Endothelial cell of umbilical vein (primary cell): ENCODE measurements around the gene PPFIA2. TPM values are rescaled to one million over a fixed set of nuclear protein-coding genes. Genes with fewer than 3 reads are reported as not detected.

Experiments
- BruUV-seq: library from RNA; stranded (reverse); fragments of 400-500 nt; replicated peaks from 2 replicates; lab custom pipeline; 2021; lab: Mats Ljungman, UMichigan
- CTCF ChIA-PET: fragments of 300-600, 350-600 bp; sonication (Branson Sonifier 250); formaldehyde crosslinking; loops from one replicate; lab custom pipeline; 2021; ENCODE audit warnings: antibody characterized with exemption, inconsistent platforms; lab: Charles Lee
- POLR2A ChIA-PET: fragments of 300-600, 350-600 bp; sonication (Branson Sonifier 250); formaldehyde crosslinking; loops from one replicate; lab custom pipeline; 2021; ENCODE audit warnings: antibody characterized with exemption, inconsistent platforms; lab: Charles Lee
- DNase-seq: peaks from one replicate; pipeline ENCODE4 v3.0.0-alpha.2; 2011; ENCODE audit warnings: low read depth, low spot score
- FAIRE-seq: peaks from 2 replicates; lab custom pipeline; 2011; peaks lifted over from hg19 to GRCh38; lab: Jason Lieb, UNC
- H2AFZ ChIP-seq: 2 replicates; pipeline ENCODE4 v1.6.0; 2012; ENCODE audit warnings: low read depth, low read length, control low read depth, inconsistent platforms
- H3K27ac ChIP-seq: 2 replicates; pipeline ENCODE4 v1.5.1; 2011; ENCODE audit warnings: low read depth, mild to moderate bottlenecking, control low read depth, low read length, moderate library complexity; ENCODE audit not compliant: insufficient read depth
- H3K27me3 ChIP-seq, 2 experiments: 2 replicates each; pipeline versions ENCODE4 v1.6.0 to v1.6.1; 2011; ENCODE audit warnings: low read length in 2 of 2, mixed read lengths in 1 of 2; ENCODE audit not compliant: control insufficient read depth in 2 of 2, insufficient read depth in 2 of 2
- H3K36me3 ChIP-seq, 2 experiments: 2 replicates in 1 of 2; 3 replicates in 1 of 2; pipeline ENCODE4 v1.5.1; 2011; ENCODE audit warnings: low read length in 2 of 2, mild to moderate bottlenecking in 1 of 2, moderate library complexity in 1 of 2; ENCODE audit not compliant: control insufficient read depth in 2 of 2, insufficient read depth in 2 of 2; ENCODE audit errors: extremely low read depth in 1 of 2
- H3K4me1 ChIP-seq: 3 replicates; pipeline ENCODE4 v1.5.1; 2011; ENCODE audit warnings: mild to moderate bottlenecking, low read length; ENCODE audit not compliant: control insufficient read depth, insufficient read depth; ENCODE audit errors: extremely low read depth
- H3K4me2 ChIP-seq: 2 replicates; pipeline ENCODE4 v1.6.1; 2011; ENCODE audit warnings: low read length, control low read depth, mixed read lengths; ENCODE audit not compliant: insufficient read depth
- H3K4me3 ChIP-seq, 3 experiments: fragments of 200-600 bp in 1 of 3; sonication (generic), shearing (Covaris generic) in 1 of 3; replicated peaks in 1 of 3; 2 replicates each; pipeline ENCODE4 v1.5.1; 2011 to 2016; ENCODE audit warnings: control low read depth in 3 of 3, low read length in 3 of 3, mild to moderate bottlenecking in 2 of 3, inconsistent platforms in 1 of 3, low read depth in 1 of 3, moderate library complexity in 1 of 3; ENCODE audit not compliant: insufficient read depth in 1 of 3
- H3K79me2 ChIP-seq: 2 replicates; pipeline ENCODE4 v1.6.0; 2012; ENCODE audit warnings: low read length, inconsistent platforms; ENCODE audit not compliant: control insufficient read depth, insufficient read depth
- H3K9ac ChIP-seq: replicated peaks from 2 replicates; pipeline ENCODE3; 2011; ENCODE audit warnings: low read length, control low read depth; ENCODE audit not compliant: insufficient read depth; ENCODE audit errors: extremely low read depth
- H3K9me1 ChIP-seq: replicated peaks from 3 replicates; pipeline ENCODE4 v1.6.0; 2011; ENCODE audit warnings: mild to moderate bottlenecking, low read length; ENCODE audit not compliant: control insufficient read depth, insufficient read depth; ENCODE audit errors: extremely low read depth
- H3K9me3 ChIP-seq: replicated peaks from 2 replicates; pipeline ENCODE4 v1.5.1; 2012; ENCODE audit warnings: low read length, inconsistent platforms; ENCODE audit not compliant: control insufficient read depth, insufficient read depth
- H4K20me1 ChIP-seq: replicated peaks from 2 replicates; pipeline ENCODE3; 2011; ENCODE audit warnings: mild to moderate bottlenecking, low read length; ENCODE audit not compliant: control insufficient read depth, insufficient read depth; ENCODE audit errors: extremely low read depth
- EZH2 ChIP-seq: IDR thresholded peaks from 2 replicates; pipeline ENCODE4 v1.6.1; 2012; ENCODE audit warnings: borderline replicate concordance, low read depth, mild to moderate bottlenecking, moderate library complexity, low read length, inconsistent platforms; ENCODE audit not compliant: severe bottlenecking
- FOS ChIP-seq: IDR thresholded peaks from 2 replicates; pipeline ENCODE4 v1.6.1; 2011; ENCODE audit warnings: mild to moderate bottlenecking, low read length, moderate library complexity, borderline replicate concordance; ENCODE audit not compliant: insufficient read depth
- GATA2 ChIP-seq: IDR thresholded peaks from 2 replicates; pipeline ENCODE4 v1.7.0; 2011; ENCODE audit warnings: low read depth, mild to moderate bottlenecking, moderate library complexity, mixed read lengths, low read length; ENCODE audit not compliant: insufficient read length, insufficient read depth
- JUN ChIP-seq: IDR thresholded peaks from 2 replicates; pipeline ENCODE4 v1.6.1; 2011; ENCODE audit warnings: borderline replicate concordance, low read depth; ENCODE audit not compliant: insufficient read length, insufficient read depth
- MYC ChIP-seq: IDR thresholded peaks from one replicate; pipeline ENCODE4 v1.6.1; 2011; ENCODE audit warnings: mild to moderate bottlenecking, low read depth, low read length
- POLR2A ChIP-seq: IDR thresholded peaks from 2 replicates; pipeline ENCODE4 v1.6.1; 2012; ENCODE audit warnings: low read depth, mild to moderate bottlenecking, control low read depth, low read length
- POLR2AphosphoS5 ChIP-seq: IDR thresholded peaks from 2 replicates; pipeline ENCODE4 v1.6.1; 2012; ENCODE audit warnings: low read depth, mild to moderate bottlenecking, control low read depth, low read length, moderate library complexity; ENCODE audit not compliant: insufficient read depth
- dilution Hi-C: fragments of 300-500 bp; cut with MboI; formaldehyde crosslinking; loops from one replicate; pipeline ENCODE4 v1.15.0; 2019; ENCODE audit warnings: low sequenced_read_pairs; ENCODE audit not compliant: extremely low pct_ligation_motif_present
- intact Hi-C: fragments of 100-400 bp; cut with micrococcal nuclease; formaldehyde crosslinking; loops from one replicate; pipeline ENCODE4 v1.10.0; 2022
- polyA plus RNA-seq, 4 experiments: library from polyadenylated mRNA; depleted of rRNA in 3 of 4; stranded (reverse) in 3 of 4; unstranded in 1 of 4; fragments of >200 nt; gene quantifications; 2 replicates each; pipeline versions ENCODE4 v1.2.1 to v1.2.3, GENCODE V29; 2011 to 2012; ENCODE audit warnings: missing spikeins in 1 of 4
- total RNA-seq: library from RNA; stranded (reverse); gene quantifications from 2 replicates; pipeline ENCODE4 v1.2.3, GENCODE V29; 2021
- TF ChIP-seq, protein P1 (sequence below), 2 donors: IDR thresholded peaks; 1 replicate in 1 of 2; 2 replicates in 1 of 2; pipeline ENCODE4 v1.5.1; 2011; ENCODE audit warnings: low read length in 2 of 2, mild to moderate bottlenecking in 2 of 2, moderate library complexity in 2 of 2, control low read depth in 1 of 2, inconsistent platforms in 1 of 2, low read depth in 1 of 2; ENCODE audit not compliant: insufficient read depth in 1 of 2; ENCODE audit errors: extremely low read depth in 1 of 2
- TF ChIP-seq, protein P2 (sequence below): IDR thresholded peaks from 2 replicates; pipeline ENCODE4 v1.6.1; 2011; ENCODE audit not compliant: insufficient read depth, insufficient read length

The PPFIA2 gene
- total and polyA plus RNA-seq, 2 donors (not counting 3 experiments of a cell fraction or from before 2014, with no cell fraction given): not detected

DNA sequence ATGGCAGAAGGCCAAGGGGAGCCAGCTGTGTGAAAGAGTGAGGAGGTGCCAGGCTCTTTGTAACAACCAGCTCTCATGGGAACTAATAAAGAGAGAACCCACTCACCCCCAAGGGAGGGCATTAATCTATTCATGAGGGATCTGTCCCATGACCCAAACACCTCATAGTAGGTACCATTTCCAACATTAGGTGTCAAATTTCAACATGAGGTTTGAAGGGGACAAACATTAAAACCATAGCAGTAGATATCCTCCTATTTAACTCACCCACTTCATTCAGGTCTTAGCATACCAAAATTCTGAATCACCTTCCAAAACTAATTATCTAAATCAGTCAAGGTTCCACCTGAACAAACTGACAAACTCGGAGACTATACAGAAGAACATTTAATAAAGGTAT lies 75.3 kb downstream of the PPFIA2 start:
- Histone ChIP-seq H3K4me2 (no peak overlapping the region), H4K20me1 (no peaks in the 10 kb centered on the region), H3K4me3 (no peak overlapping the region), H3K27ac (no peak overlapping the region), H3K79me2 (no peaks in the 10 kb centered on the region), H3K9me1 (no peaks in the 10 kb centered on the region), H3K4me1 (no peaks in the 10 kb centered on the region), H3K36me3 (no peaks in the 10 kb centered on the region), H3K9me3 (no peaks in the 10 kb centered on the region), H3K9ac (no peak overlapping the region), H2AFZ (no peak overlapping the region), H3K27me3 (no peaks in the 10 kb centered on the region)
- TF ChIP-seq JUN (no peak), GATA2 (no peak), FOS (no peak), MYC (no peak), EZH2 (no peak), POLR2A (no peak), POLR2AphosphoS5 (no peak)
- TF ChIP-seq, protein P1, sequence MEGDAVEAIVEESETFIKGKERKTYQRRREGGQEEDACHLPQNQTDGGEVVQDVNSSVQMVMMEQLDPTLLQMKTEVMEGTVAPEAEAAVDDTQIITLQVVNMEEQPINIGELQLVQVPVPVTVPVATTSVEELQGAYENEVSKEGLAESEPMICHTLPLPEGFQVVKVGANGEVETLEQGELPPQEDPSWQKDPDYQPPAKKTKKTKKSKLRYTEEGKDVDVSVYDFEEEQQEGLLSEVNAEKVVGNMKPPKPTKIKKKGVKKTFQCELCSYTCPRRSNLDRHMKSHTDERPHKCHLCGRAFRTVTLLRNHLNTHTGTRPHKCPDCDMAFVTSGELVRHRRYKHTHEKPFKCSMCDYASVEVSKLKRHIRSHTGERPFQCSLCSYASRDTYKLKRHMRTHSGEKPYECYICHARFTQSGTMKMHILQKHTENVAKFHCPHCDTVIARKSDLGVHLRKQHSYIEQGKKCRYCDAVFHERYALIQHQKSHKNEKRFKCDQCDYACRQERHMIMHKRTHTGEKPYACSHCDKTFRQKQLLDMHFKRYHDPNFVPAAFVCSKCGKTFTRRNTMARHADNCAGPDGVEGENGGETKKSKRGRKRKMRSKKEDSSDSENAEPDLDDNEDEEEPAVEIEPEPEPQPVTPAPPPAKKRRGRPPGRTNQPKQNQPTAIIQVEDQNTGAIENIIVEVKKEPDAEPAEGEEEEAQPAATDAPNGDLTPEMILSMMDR (IDR thresholded peaks at IDR 0.05; ENCODE audit: extremely low read depth in 1 of 2, insufficient read depth in 1 of 2, low read depth in 1 of 2, low read length in 2 of 2): no peak
- TF ChIP-seq, protein P2, sequence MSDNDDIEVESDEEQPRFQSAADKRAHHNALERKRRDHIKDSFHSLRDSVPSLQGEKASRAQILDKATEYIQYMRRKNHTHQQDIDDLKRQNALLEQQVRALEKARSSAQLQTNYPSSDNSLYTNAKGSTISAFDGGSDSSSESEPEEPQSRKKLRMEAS: no peak
- dilution Hi-C loops: no loop called here
- CTCF ChIA-PET: no interaction called here
- intact Hi-C loops: no loop called here
- BruUV-seq: no TSS peak
- FAIRE-seq (no peak), DNase-seq (no peak)
- POLR2A ChIA-PET: no interaction called here
